Body of pancreas (tissue), 4 donors: ENCODE results near the gene NOX3. TPM values are rescaled to one million over a fixed set of nuclear protein-coding genes. Genes with fewer than 3 reads are reported as not detected.

Experiments used
- ATAC-seq: fragments of 150-250 bp; one replicate; pipeline ENCODE4 v1.9.1; 2016
- DNase-seq, 4 donors: peaks; one replicate each; pipeline ENCODE4 v3.0.0-alpha.2; 2019
- H3K27ac ChIP-seq, 4 donors: fragments of 200-600 bp; sonication (generic); 1 replicate in 3 of 4; 2 replicates in 1 of 4; pipeline versions ENCODE4 v1.5.1 to v1.6.1; 2016 to 2019; ENCODE audit warnings: mild to moderate bottlenecking in 1 of 4, mixed read lengths in 1 of 4, moderate library complexity in 1 of 4
- H3K27me3 ChIP-seq, 2 donors: fragments of 200-600 bp; sonication (generic); one replicate each; pipeline ENCODE4 v1.6.0; 2016; ENCODE audit warnings: mild to moderate bottlenecking in 1 of 2
- H3K36me3 ChIP-seq, 2 donors: fragments of 200-600 bp; sonication (generic); replicated peaks in 1 of 2; 2 replicates each; pipeline ENCODE4 v1.5.1; 2016; ENCODE audit warnings: low read depth in 2 of 2; ENCODE audit not compliant: insufficient read depth in 1 of 2
- H3K4me1 ChIP-seq: fragments of 200-600 bp; sonication (generic); one replicate; pipeline ENCODE4 v1.6.0; 2016
- H3K4me3 ChIP-seq, 2 donors: fragments of 200-600 bp; sonication (generic); 1 replicate in 1 of 2; 2 replicates in 1 of 2; pipeline ENCODE4 v1.5.1; 2016 to 2019
- H3K9me3 ChIP-seq, 3 donors: fragments of 200-600 bp; sonication (generic); 1 replicate in 2 of 3; 2 replicates in 1 of 3; pipeline ENCODE4 v1.5.1; 2016
- POLR2A ChIP-seq, 3 donors: fragments of 450-650 bp; IDR thresholded peaks; one replicate each; pipeline ENCODE4 v1.6.1; 2016; ENCODE audit warnings: antibody characterized with exemption in 3 of 3, mild to moderate bottlenecking in 2 of 3
- WGBS, 2 donors: methylation state at CpG; one replicate each; pipeline ENCODE4 v1.1.5; 2017; 5-methylcytosine and 5-hydroxymethylcytosine counted together
- intact Hi-C: fragments of 100-400 bp; cut with DNase I; formaldehyde crosslinking; loops from one replicate; pipeline ENCODE4 v1.15.1; 2023
- total RNA-seq, 2 donors: library from RNA; depleted of rRNA; stranded (reverse); fragments of >200 nt; gene quantifications; one replicate each; pipeline ENCODE4 v1.1.0, GENCODE V29; 2016
- TF ChIP-seq, protein P1 (sequence below), 7 experiments: fragments of 450-650 bp in 4 of 7; fragments of 200-600 bp in 3 of 7; sonication (generic) in 3 of 7; IDR thresholded peaks; one replicate each; pipeline ENCODE4 v1.5.1; 2016 to 2019; ENCODE audit warnings: antibody characterized with exemption in 7 of 7

NOX3 gene
- total RNA-seq, 2 donors from 2014 or later, result not detected

- Histone ChIP-seq H3K27ac (no peak overlapping the region), H3K4me3 (no peak overlapping the region), H3K4me1 (no peaks in the 10 kb centered on the region), H3K27me3 (no peaks in the 10 kb centered on the region), H3K36me3 (no peaks in the 10 kb centered on the region), H3K9me3 (no peaks in the 10 kb centered on the region)
- 70 to 75% methylated on average over 13 of the region's 13 CpGs for WGBS, 2 donors
- DNase-seq (no peak), ATAC-seq (no peak)
- TF ChIP-seq, protein P1, sequence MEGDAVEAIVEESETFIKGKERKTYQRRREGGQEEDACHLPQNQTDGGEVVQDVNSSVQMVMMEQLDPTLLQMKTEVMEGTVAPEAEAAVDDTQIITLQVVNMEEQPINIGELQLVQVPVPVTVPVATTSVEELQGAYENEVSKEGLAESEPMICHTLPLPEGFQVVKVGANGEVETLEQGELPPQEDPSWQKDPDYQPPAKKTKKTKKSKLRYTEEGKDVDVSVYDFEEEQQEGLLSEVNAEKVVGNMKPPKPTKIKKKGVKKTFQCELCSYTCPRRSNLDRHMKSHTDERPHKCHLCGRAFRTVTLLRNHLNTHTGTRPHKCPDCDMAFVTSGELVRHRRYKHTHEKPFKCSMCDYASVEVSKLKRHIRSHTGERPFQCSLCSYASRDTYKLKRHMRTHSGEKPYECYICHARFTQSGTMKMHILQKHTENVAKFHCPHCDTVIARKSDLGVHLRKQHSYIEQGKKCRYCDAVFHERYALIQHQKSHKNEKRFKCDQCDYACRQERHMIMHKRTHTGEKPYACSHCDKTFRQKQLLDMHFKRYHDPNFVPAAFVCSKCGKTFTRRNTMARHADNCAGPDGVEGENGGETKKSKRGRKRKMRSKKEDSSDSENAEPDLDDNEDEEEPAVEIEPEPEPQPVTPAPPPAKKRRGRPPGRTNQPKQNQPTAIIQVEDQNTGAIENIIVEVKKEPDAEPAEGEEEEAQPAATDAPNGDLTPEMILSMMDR (IDR thresholded peaks at IDR 0.05), result no peak
- no peak for TF ChIP-seq POLR2A (IDR thresholded peaks at IDR 0.05)
- intact Hi-C loops, result no loop called here
These were observed 20.7 kb downstream of the NOX3 start for GRCh38 chr6:155434829-155435423.

- 77 to 85% methylated on average over 8 of the region's 8 CpGs for WGBS, 2 donors
- H3K27me3 ChIP-seq, result no peaks in the 10 kb centered on the region
- H3K4me3 ChIP-seq, result no peak overlapping the region
These were observed 21.5 kb downstream of the NOX3 start for GRCh38 chr6:155434096-155434495.

DNA sequence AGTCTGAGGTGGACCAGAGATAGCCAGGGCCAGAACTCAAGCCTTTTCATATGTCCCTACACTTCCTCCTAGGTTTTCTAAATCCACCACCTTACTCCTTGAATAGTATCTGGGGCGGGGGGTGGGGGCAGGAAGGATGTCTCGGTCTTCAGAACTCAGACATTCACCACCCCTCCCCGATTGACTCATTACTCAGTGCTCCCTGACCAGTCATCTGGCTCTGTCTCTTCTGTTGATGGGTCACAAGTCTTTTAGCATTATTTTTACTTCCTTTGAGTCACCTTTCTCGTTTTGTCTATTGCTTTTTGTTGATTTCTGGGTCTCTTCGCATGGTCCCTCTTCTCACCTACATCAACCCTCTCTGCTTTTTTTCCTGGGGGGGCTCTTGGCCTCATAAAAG, 23.3 kb downstream of the NOX3 start:
- 55 to 69% methylated on average over 5 of the region's 5 CpGs for WGBS, 2 donors

More at GRCh38 chr6:155434096-155434495, 21.5 kb downstream of the NOX3 start:
- intact Hi-C loops, result no loop called here
- H3K36me3 ChIP-seq, result no peaks in the 10 kb centered on the region
- TF ChIP-seq, protein P1 (IDR thresholded peaks at IDR 0.05), result no peak
- no peak for TF ChIP-seq POLR2A (IDR thresholded peaks at IDR 0.05)
- no peaks in the 10 kb centered on the region for H3K9me3 ChIP-seq
- no peaks in the 10 kb centered on the region for H3K4me1 ChIP-seq
- no peak overlapping the region for H3K27ac ChIP-seq
- DNase-seq, result no peak
- no peak for ATAC-seq

GRCh38 chr6:155429321-155429893, 26.2 kb downstream of the NOX3 start:
- no peaks in the 10 kb centered on the region for H3K27me3 ChIP-seq
- H3K4me1 ChIP-seq, result no peaks in the 10 kb centered on the region
- TF ChIP-seq POLR2A (IDR thresholded peaks at IDR 0.05), result no peak
- TF ChIP-seq, protein P1 (IDR thresholded peaks at IDR 0.05), result no peak
- intact Hi-C loops, result no loop called here
- no peak overlapping the region for H3K4me3 ChIP-seq
- no peaks in the 10 kb centered on the region for H3K9me3 ChIP-seq
- WGBS, 2 donors, result 64 to 71% methylated on average over 2 of the region's 2 CpGs
- ATAC-seq (no peak), DNase-seq (no peak)
- no peak overlapping the region for H3K27ac ChIP-seq
- no peaks in the 10 kb centered on the region for H3K36me3 ChIP-seq

More for the DNA sequence above, 23.3 kb downstream of the NOX3 start:
- Histone ChIP-seq H3K36me3 (no peaks in the 10 kb centered on the region), H3K27me3 (no peaks in the 10 kb centered on the region), H3K4me1 (no peaks in the 10 kb centered on the region), H3K9me3 (no peaks in the 10 kb centered on the region), H3K4me3 (no peak overlapping the region), H3K27ac (no peak overlapping the region)
- no peak for TF ChIP-seq POLR2A (IDR thresholded peaks at IDR 0.05)
- TF ChIP-seq, protein P1 (IDR thresholded peaks at IDR 0.05), result no peak
- DNase-seq (no peak), ATAC-seq (no peak)
- intact Hi-C loops, result no loop called here
